ENCODE results near the gene PSMA7.

DNA sequence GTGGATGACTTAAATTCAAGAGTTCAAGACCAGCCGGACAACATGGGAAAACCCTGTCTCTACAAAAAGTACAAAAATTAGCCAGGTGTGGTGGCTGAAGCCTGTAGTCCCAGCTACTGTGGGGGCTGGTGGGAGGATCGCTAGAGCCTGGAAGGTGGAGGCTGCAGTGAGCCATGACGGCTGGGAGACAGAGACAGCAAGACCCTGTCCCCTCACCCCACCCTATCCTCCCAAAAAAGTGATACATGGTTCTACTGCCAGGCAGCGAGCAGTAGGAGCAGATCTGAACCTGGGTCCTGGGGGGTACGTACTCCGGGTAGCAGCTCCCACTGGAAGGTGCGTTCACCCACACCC lies 2.2 kb downstream of the PSMA7 start:
- TF ChIP-seq, protein P1, sequence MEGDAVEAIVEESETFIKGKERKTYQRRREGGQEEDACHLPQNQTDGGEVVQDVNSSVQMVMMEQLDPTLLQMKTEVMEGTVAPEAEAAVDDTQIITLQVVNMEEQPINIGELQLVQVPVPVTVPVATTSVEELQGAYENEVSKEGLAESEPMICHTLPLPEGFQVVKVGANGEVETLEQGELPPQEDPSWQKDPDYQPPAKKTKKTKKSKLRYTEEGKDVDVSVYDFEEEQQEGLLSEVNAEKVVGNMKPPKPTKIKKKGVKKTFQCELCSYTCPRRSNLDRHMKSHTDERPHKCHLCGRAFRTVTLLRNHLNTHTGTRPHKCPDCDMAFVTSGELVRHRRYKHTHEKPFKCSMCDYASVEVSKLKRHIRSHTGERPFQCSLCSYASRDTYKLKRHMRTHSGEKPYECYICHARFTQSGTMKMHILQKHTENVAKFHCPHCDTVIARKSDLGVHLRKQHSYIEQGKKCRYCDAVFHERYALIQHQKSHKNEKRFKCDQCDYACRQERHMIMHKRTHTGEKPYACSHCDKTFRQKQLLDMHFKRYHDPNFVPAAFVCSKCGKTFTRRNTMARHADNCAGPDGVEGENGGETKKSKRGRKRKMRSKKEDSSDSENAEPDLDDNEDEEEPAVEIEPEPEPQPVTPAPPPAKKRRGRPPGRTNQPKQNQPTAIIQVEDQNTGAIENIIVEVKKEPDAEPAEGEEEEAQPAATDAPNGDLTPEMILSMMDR (IDR thresholded peaks at IDR 0.05), result no peak
- TF ChIP-seq POLR2A (IDR thresholded peaks at IDR 0.05), result no peak

All from thyroid gland (tissue), 4 donors.